ENCODE measurements around the gene NUP62CL. TPM values are rescaled to one million over a fixed set of nuclear protein-coding genes. Genes with fewer than 3 reads are reported as not detected.
"Not testable (repeated sequence)": the region's sequence is repeated elsewhere in the genome, so short reads cannot be mapped to it uniquely, and the experiment has no call there.

NUP62CL gene
- total RNA-seq, result 1.6 TPM

- FAIRE-seq (no peak), DNase-seq (ENCODE audit: low spot score in 2 of 2) (peak in 1 of 2 donors; percentile 15)
Measured at GRCh38 chrX:107205770-107206696, at the start of gene NUP62CL, which contains the start of gene DNAAF6. NUP62CL (minus strand) TSS chrX:107206433; CDS start chrX:107175146, 31,287 bp downstream. DNAAF6 (plus strand) TSS chrX:107206611; CDS start chrX:107212876, 6,265 bp downstream.

GRCh38 chrX:107228486-107228819 lies 22.2 kb upstream of the NUP62CL start:
- no peak for FAIRE-seq

GRCh38 chrX:107227780-107228485 lies 21.7 kb upstream of the NUP62CL start:
- DNase-seq (ENCODE audit: low spot score in 2 of 2) (no peak), FAIRE-seq (no peak)

More at GRCh38 chrX:107228486-107228819, 22.2 kb upstream of the NUP62CL start:
- DNase-seq (ENCODE audit: low spot score in 2 of 2), result no peak

GRCh38 chrX:107226757-107227156 lies 20.5 kb upstream of the NUP62CL start:
- no peak for DNase-seq (ENCODE audit: low spot score in 2 of 2)
- FAIRE-seq, result no peak

- no peak for DNase-seq (ENCODE audit: low spot score in 2 of 2)
- no peak for FAIRE-seq
Measured at GRCh38 chrX:107213477-107213876, 7.2 kb upstream of the NUP62CL start.

- no peak for DNase-seq (ENCODE audit: low spot score in 2 of 2)
- FAIRE-seq, result no peak
Measured at GRCh38 chrX:107207943-107208342, 1.7 kb upstream of the NUP62CL start.

GRCh38 chrX:107207089-107207488 lies 856 bp upstream of the NUP62CL start:
- DNase-seq (ENCODE audit: low spot score in 2 of 2) (no peak), FAIRE-seq (no peak)

- DNase-seq (ENCODE audit: low spot score in 2 of 2) (no peak), FAIRE-seq (no peak)
Measured at GRCh38 chrX:107206697-107207065, 448 bp upstream of the NUP62CL start.

- no peak for DNase-seq (ENCODE audit: low spot score in 2 of 2)
- no peak for FAIRE-seq
Measured at GRCh38 chrX:107204068-107204605, 2.1 kb downstream of the NUP62CL start.

GRCh38 chrX:107199491-107199890 lies 6.7 kb downstream of the NUP62CL start:
- DNase-seq (ENCODE audit: low spot score in 2 of 2), result no peak
- no peak for FAIRE-seq

GRCh38 chrX:107198074-107198473 lies 8.2 kb downstream of the NUP62CL start:
- FAIRE-seq; DNase-seq (ENCODE audit: low spot score in 2 of 2): not testable (repeated sequence)

- DNase-seq (ENCODE audit: low spot score in 2 of 2), result no peak
- FAIRE-seq, result no peak
Measured at GRCh38 chrX:107197319-107197718, 8.9 kb downstream of the NUP62CL start.

GRCh38 chrX:107171369-107172102 lies 34.7 kb downstream of the NUP62CL start:
- DNase-seq (ENCODE audit: low spot score in 2 of 2), result no peak
- FAIRE-seq, result no peak

GRCh38 chrX:107168712-107169111 lies 37.5 kb downstream of the NUP62CL start:
- DNase-seq (ENCODE audit: low spot score in 2 of 2), result no peak
- FAIRE-seq, result no peak

GRCh38 chrX:107168257-107168656 lies 38.0 kb downstream of the NUP62CL start:
- no peak for FAIRE-seq
- no peak for DNase-seq (ENCODE audit: low spot score in 2 of 2)

- DNase-seq (ENCODE audit: low spot score in 2 of 2) (no peak), FAIRE-seq (no peak)
Measured at GRCh38 chrX:107167163-107167921, 38.9 kb downstream of the NUP62CL start.

- not testable (repeated sequence) for DNase-seq (ENCODE audit: low spot score in 2 of 2); FAIRE-seq
Measured at GRCh38 chrX:107157618-107158017, 48.6 kb downstream of the NUP62CL start.

- not testable (repeated sequence) for DNase-seq (ENCODE audit: low spot score in 2 of 2); FAIRE-seq
Measured at GRCh38 chrX:107155621-107156430, 50.4 kb downstream of the NUP62CL start.
